ENCODE results near the gene ZNF407.

- TF ChIP-seq, protein P1, sequence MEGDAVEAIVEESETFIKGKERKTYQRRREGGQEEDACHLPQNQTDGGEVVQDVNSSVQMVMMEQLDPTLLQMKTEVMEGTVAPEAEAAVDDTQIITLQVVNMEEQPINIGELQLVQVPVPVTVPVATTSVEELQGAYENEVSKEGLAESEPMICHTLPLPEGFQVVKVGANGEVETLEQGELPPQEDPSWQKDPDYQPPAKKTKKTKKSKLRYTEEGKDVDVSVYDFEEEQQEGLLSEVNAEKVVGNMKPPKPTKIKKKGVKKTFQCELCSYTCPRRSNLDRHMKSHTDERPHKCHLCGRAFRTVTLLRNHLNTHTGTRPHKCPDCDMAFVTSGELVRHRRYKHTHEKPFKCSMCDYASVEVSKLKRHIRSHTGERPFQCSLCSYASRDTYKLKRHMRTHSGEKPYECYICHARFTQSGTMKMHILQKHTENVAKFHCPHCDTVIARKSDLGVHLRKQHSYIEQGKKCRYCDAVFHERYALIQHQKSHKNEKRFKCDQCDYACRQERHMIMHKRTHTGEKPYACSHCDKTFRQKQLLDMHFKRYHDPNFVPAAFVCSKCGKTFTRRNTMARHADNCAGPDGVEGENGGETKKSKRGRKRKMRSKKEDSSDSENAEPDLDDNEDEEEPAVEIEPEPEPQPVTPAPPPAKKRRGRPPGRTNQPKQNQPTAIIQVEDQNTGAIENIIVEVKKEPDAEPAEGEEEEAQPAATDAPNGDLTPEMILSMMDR (IDR thresholded peaks at IDR 0.05; ENCODE audit: insufficient read depth, low read length) = no peak
- no peak for TF ChIP-seq POLR2AphosphoS5 (IDR thresholded peaks at IDR 0.05; ENCODE audit: low read depth)
- no peak for TF ChIP-seq SPI1 (IDR thresholded peaks at IDR 0.05; ENCODE audit: borderline replicate concordance, low read depth)
- no peak for TF ChIP-seq GABPA (IDR thresholded peaks at IDR 0.05; ENCODE audit: low read depth)
These were observed 456.4 kb downstream of the ZNF407 start for GRCh38 chr18:75054046-75054445.
